A549 (cell line): ENCODE results near the gene ACADM.

ENCODE experiments used
- FOSL2 ChIP-seq, 2 experiments: fragments of 450-650 bp in 1 of 2; fragments of >200 bp in 1 of 2; sonication (Bioruptor Twin) in 1 of 2; formaldehyde crosslinking; IDR thresholded peaks; 2 replicates each; pipeline versions ENCODE4 v1.5.0 to v1.6.1; 2016 to 2020; ENCODE audit warnings: mild to moderate bottlenecking in 1 of 2, moderate library complexity in 1 of 2
- HOXA7 ChIP-seq: fragments of 250-450 bp; sonication (Bioruptor Pico); IDR thresholded peaks from 2 replicates; pipeline ENCODE4 v1.5.0; 2020; ENCODE audit warnings: mild to moderate bottlenecking, moderate library complexity
- MYC ChIP-seq: IDR thresholded peaks from 2 replicates; pipeline ENCODE4 v1.6.1; 2012; ENCODE audit warnings: mild to moderate bottlenecking, inconsistent platforms, low read length, improper control_type of control experiment, borderline replicate concordance
- TF ChIP-seq, protein P1 (sequence below): fragments of 450-650 bp; IDR thresholded peaks from 2 replicates; pipeline ENCODE4 v1.6.1; 2014; ENCODE audit warnings: antibody characterized with exemption
- TF ChIP-seq, protein P2 (sequence below): fragments of >200 bp; sonication (Bioruptor Twin); formaldehyde crosslinking; IDR thresholded peaks from 3 replicates; pipeline ENCODE4 v1.5.1; 2016

DNA sequence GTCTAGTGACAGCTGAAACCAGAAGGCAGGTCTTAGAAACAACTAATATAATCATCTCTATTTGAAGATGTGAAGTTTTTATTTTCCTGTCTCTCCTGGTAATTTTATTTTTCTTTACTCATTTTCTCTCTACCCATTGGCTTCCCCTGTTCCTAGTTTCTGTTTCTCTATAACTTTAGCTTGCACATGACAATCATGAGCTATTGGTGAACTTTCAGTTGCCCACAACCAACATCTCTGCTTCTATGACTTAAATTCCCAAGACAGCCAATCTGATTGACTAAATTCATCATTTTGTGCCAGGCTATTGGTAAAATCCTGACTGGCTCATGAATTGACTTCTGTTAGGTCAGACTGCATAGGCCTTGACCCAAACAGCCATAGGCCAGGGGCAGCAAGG is 13.7 kb upstream of the ACADM start:
- TF ChIP-seq, protein P1, sequence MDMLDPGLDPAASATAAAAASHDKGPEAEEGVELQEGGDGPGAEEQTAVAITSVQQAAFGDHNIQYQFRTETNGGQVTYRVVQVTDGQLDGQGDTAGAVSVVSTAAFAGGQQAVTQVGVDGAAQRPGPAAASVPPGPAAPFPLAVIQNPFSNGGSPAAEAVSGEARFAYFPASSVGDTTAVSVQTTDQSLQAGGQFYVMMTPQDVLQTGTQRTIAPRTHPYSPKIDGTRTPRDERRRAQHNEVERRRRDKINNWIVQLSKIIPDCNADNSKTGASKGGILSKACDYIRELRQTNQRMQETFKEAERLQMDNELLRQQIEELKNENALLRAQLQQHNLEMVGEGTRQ = no peak
- TF ChIP-seq HOXA7 (CRISPR knock-in tag) (no peak), MYC (no peak), FOSL2 (IDR thresholded peaks at IDR 0.05) (no peak), FOSL2 (CRISPR knock-in tag; IDR thresholded peaks at IDR 0.05) (no peak)
- TF ChIP-seq, protein P2, sequence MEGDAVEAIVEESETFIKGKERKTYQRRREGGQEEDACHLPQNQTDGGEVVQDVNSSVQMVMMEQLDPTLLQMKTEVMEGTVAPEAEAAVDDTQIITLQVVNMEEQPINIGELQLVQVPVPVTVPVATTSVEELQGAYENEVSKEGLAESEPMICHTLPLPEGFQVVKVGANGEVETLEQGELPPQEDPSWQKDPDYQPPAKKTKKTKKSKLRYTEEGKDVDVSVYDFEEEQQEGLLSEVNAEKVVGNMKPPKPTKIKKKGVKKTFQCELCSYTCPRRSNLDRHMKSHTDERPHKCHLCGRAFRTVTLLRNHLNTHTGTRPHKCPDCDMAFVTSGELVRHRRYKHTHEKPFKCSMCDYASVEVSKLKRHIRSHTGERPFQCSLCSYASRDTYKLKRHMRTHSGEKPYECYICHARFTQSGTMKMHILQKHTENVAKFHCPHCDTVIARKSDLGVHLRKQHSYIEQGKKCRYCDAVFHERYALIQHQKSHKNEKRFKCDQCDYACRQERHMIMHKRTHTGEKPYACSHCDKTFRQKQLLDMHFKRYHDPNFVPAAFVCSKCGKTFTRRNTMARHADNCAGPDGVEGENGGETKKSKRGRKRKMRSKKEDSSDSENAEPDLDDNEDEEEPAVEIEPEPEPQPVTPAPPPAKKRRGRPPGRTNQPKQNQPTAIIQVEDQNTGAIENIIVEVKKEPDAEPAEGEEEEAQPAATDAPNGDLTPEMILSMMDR = no peak
